Transverse colon (tissue), 4 donors: ENCODE data around the gene SMPD2.

Source experiments
- POLR2AphosphoS5 ChIP-seq, 3 donors: sonication (generic); formaldehyde crosslinking; IDR thresholded peaks; one replicate each; pipeline ENCODE4 v1.6.1; 2016; ENCODE audit warnings: antibody characterized with exemption in 3 of 3
- TF ChIP-seq, protein P1 (sequence below), 5 experiments: fragments of 200-600 bp in 3 of 5; fragments of 450-650 bp in 2 of 5; sonication (generic) in 3 of 5; IDR thresholded peaks; 1 replicate in 2 of 5; 2 replicates in 3 of 5; pipeline ENCODE4 v1.5.1; 2016 to 2017; ENCODE audit warnings: antibody characterized with exemption in 5 of 5, inconsistent platforms in 3 of 5, mild to moderate bottlenecking in 2 of 5, moderate library complexity in 1 of 5

- no peak for TF ChIP-seq POLR2AphosphoS5 (IDR thresholded peaks at IDR 0.05)
- TF ChIP-seq, protein P1, sequence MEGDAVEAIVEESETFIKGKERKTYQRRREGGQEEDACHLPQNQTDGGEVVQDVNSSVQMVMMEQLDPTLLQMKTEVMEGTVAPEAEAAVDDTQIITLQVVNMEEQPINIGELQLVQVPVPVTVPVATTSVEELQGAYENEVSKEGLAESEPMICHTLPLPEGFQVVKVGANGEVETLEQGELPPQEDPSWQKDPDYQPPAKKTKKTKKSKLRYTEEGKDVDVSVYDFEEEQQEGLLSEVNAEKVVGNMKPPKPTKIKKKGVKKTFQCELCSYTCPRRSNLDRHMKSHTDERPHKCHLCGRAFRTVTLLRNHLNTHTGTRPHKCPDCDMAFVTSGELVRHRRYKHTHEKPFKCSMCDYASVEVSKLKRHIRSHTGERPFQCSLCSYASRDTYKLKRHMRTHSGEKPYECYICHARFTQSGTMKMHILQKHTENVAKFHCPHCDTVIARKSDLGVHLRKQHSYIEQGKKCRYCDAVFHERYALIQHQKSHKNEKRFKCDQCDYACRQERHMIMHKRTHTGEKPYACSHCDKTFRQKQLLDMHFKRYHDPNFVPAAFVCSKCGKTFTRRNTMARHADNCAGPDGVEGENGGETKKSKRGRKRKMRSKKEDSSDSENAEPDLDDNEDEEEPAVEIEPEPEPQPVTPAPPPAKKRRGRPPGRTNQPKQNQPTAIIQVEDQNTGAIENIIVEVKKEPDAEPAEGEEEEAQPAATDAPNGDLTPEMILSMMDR (IDR thresholded peaks at IDR 0.05): no peak
Observed at GRCh38 chr6:109469591-109470189, 29.2 kb downstream of the SMPD2 start.
